Thymus (tissue), 11 donors: ENCODE data around the gene NHS. TPM values are rescaled to one million over a fixed set of nuclear protein-coding genes. Genes with fewer than 3 reads are reported as not detected.

Experiments used
- DNase-seq, 9 donors: peaks; one replicate each; pipeline ENCODE4 v3.0.0-alpha.2; 2013; ENCODE audit warnings: low spot score in 9 of 9, low read depth in 6 of 9, missing footprints in 1 of 9
- H3K27ac ChIP-seq, 2 donors: one replicate each; pipeline ENCODE4 v1.5.1; 2013; ENCODE audit warnings: control low read depth in 1 of 2, low read depth in 1 of 2, low read length in 1 of 2, mild to moderate bottlenecking in 1 of 2, moderate library complexity in 1 of 2
- H3K27me3 ChIP-seq, 2 donors: one replicate each; pipeline ENCODE4 v1.5.1; 2013; ENCODE audit warnings: low read length in 1 of 2; ENCODE audit not compliant: control insufficient read depth in 2 of 2, insufficient read depth in 1 of 2
- H3K36me3 ChIP-seq, 2 donors: one replicate each; pipeline ENCODE4 v1.5.1; 2013; ENCODE audit warnings: low read length in 1 of 2, mild to moderate bottlenecking in 1 of 2, moderate library complexity in 1 of 2; ENCODE audit not compliant: control insufficient read depth in 2 of 2, insufficient read depth in 2 of 2
- H3K4me1 ChIP-seq, 2 donors: one replicate each; pipeline ENCODE4 v1.5.1; 2013; ENCODE audit warnings: low read length in 2 of 2; ENCODE audit not compliant: control insufficient read depth in 2 of 2, insufficient read depth in 2 of 2
- H3K4me3 ChIP-seq, 2 donors: one replicate each; pipeline ENCODE4 v1.5.1; 2013; ENCODE audit warnings: low read length in 2 of 2, control low read depth in 1 of 2, mild to moderate bottlenecking in 1 of 2
- H3K9me3 ChIP-seq, 2 donors: one replicate each; pipeline ENCODE4 v1.5.1; 2013; ENCODE audit warnings: low read length in 1 of 2, mild to moderate bottlenecking in 1 of 2; ENCODE audit not compliant: control insufficient read depth in 2 of 2, insufficient read depth in 1 of 2
- WGBS: extraction: QIAGEN DNeasy Blood & Tissue Kit; methylation state at CpG from one replicate; pipeline ENCODE4 v1.1.7; 2013; 5-methylcytosine and 5-hydroxymethylcytosine counted together
- polyA plus RNA-seq: library from polyadenylated mRNA; stranded (reverse); fragments of 200-250 nt; gene quantifications from one replicate; pipeline ENCODE4 v1.2.3, GENCODE V29; 2013
- total RNA-seq: library from RNA; stranded (reverse); fragments of 120-200 nt; gene quantifications from one replicate; pipeline ENCODE4 v1.2.4, GENCODE V29; 2013
- donor health status: healthy.

The NHS gene
- total and polyA plus RNA-seq, 2 donors: 1.7 to 2.8 TPM

- no peaks in the 10 kb centered on the region for H3K36me3 ChIP-seq
- no peak overlapping the region for H3K27ac ChIP-seq
- no peaks in the 10 kb centered on the region for H3K9me3 ChIP-seq
- H3K27me3 ChIP-seq: no peaks in the 10 kb centered on the region
- no peaks in the 10 kb centered on the region for H3K4me1 ChIP-seq
- no peak overlapping the region for H3K4me3 ChIP-seq
- DNase-seq: no peak
- 36% methylated on average over 2 of the region's 2 CpGs for WGBS
Observed at GRCh38 chrX:17713288-17713687, 338.3 kb downstream of the NHS start.

DNA sequence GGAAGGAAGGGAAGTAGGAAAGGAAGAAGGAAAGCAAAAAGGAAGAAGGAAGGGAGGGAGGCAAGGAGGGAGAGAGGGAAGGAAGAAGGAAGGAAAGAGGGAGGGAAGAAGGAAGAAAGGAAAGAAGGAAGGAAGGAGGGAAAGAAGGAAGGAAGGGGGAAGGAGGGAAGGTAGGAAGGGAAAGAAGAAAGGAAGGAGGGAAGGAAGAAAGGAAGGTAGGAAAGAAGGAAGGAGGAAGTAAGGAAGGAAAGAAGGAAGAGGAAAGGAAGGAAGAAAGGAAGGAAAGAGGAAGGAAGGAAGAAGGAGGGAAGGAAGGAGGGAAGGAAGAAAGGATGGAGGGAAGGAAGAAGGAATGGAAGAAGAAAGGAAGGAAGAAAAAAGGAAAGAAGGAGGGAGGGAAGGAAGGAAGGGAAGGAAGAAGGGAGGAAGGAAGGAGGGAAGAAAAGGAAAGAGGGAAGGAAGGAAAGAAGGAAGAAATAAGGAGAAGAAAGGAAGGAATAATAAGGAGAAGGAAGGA lies 343.7 kb downstream of the NHS start:
- DNase-seq: no peak
- Histone ChIP-seq H3K27ac (no peak overlapping the region), H3K4me1 (no peaks in the 10 kb centered on the region)

DNA sequence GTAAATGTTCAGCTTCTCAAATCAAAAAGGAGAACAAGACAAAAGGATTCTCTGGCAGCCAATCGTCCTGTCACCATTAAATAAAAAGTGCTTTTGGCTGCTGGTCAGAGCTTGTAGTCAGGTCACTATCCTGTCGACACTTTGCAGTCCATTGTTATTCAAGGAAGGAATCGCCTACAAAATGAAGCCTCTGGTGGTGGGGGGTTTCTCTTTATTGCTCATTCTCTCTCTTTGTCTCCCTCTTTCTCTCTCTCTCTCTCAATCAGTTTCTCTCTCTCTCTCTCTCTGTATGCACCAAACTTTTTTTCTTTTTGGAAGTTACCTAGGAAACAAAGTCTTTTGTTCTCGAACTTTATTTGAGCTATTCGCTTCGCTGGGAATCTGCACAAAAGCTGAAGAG lies 344.7 kb downstream of the NHS start:
- no peaks in the 10 kb centered on the region for H3K27me3 ChIP-seq
- 88% methylated on average over 6 of the region's 6 CpGs for WGBS
- H3K9me3 ChIP-seq: no peaks in the 10 kb centered on the region
- H3K27ac ChIP-seq: no peak overlapping the region
- H3K4me1 ChIP-seq: no peaks in the 10 kb centered on the region
- DNase-seq: no peak
- H3K4me3 ChIP-seq: no peak overlapping the region
- H3K36me3 ChIP-seq: no peaks in the 10 kb centered on the region

More for the DNA sequence above, 343.7 kb downstream of the NHS start:
- Histone ChIP-seq H3K36me3 (no peaks in the 10 kb centered on the region), H3K27me3 (no peaks in the 10 kb centered on the region), H3K9me3 (no peaks in the 10 kb centered on the region), H3K4me3 (no peak overlapping the region)

DNA sequence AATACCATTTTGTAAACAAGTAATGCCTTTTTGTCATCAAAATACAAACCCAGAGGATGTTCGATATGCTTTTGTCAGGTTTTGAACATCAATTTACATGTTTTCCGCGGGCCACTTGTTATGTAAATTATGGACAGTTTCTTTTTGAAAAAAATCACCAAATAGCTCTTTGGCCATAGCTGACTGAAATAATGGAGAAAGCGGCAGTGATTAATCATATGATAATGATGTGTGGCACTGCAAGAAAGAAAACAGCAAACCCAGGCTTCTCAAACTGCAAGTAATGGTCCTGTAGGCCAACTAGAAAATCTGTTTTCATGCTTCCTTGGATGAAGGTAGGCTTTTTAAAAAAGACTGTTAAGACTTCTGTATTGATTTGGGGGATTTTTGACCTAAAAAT lies 346.7 kb downstream of the NHS start:
- H3K27me3 ChIP-seq: peaks cover 0 to 4% of the 10 kb centered on the region in 2 donors
- no peaks in the 10 kb centered on the region for H3K4me1 ChIP-seq
- no peak overlapping the region for H3K27ac ChIP-seq
- no peak overlapping the region for H3K4me3 ChIP-seq
- DNase-seq: no peak
- WGBS: 95% methylated on average over 4 of the region's 4 CpGs
- H3K36me3 ChIP-seq: no peaks in the 10 kb centered on the region
- no peaks in the 10 kb centered on the region for H3K9me3 ChIP-seq

GRCh38 chrX:17725181-17725580 lies 350.2 kb downstream of the NHS start:
- WGBS: 95% methylated on average over 2 of the region's 2 CpGs
- Histone ChIP-seq H3K4me1 (no peaks in the 10 kb centered on the region), H3K27me3 (peaks cover 0 to 4% of the 10 kb centered on the region in 2 donors), H3K27ac (no peak overlapping the region), H3K9me3 (no peaks in the 10 kb centered on the region), H3K36me3 (no peaks in the 10 kb centered on the region), H3K4me3 (no peak overlapping the region)
- DNase-seq: no peak

GRCh38 chrX:17732138-17732783 lies 357.3 kb downstream of the NHS start:
- no peaks in the 10 kb centered on the region for H3K27me3 ChIP-seq
- no peaks in the 10 kb centered on the region for H3K36me3 ChIP-seq
- H3K27ac ChIP-seq: no peak overlapping the region
- WGBS: 96% methylated on average over 16 of the region's 16 CpGs
- DNase-seq: no peak
- no peak overlapping the region for H3K4me3 ChIP-seq
- H3K9me3 ChIP-seq: no peaks in the 10 kb centered on the region
- peaks cover 0 to 4% of the 10 kb centered on the region in 2 donors for H3K4me1 ChIP-seq

GRCh38 chrX:17735406-17735805 lies 360.4 kb downstream of the NHS start:
- Histone ChIP-seq H3K36me3 (no peaks in the 10 kb centered on the region), H3K4me1 (peaks cover 0 to 14% of the 10 kb centered on the region in 2 donors), H3K9me3 (no peaks in the 10 kb centered on the region), H3K4me3 (no peak overlapping the region), H3K27ac (no peak overlapping the region), H3K27me3 (peaks cover 0 to 5% of the 10 kb centered on the region in 2 donors)
- 94% methylated on average over 5 of the region's 5 CpGs for WGBS
- no peak for DNase-seq

DNA sequence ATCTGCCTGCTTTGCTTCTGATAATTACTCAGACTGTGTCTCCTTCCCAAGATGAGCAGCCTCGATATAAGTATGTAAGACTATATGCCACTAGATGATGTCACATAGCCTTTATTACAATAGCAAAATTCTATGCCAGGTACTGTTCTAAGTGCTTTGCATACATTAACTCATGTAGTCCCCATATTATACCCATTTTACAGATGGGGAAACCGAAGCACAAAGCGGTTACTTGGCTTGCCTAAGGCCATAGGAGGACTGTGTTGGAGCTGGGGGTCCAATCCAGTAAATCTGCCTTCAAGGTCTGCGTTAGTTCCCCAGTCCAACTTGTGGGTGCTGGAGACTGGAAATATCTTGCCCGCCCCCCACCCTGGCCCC lies 361.5 kb downstream of the NHS start:
- DNase-seq: no peak
- H3K27me3 ChIP-seq: peaks cover 0 to 10% of the 10 kb centered on the region in 2 donors
- peak overlapping the region; percentile 71 to 81 for H3K27ac ChIP-seq
- H3K36me3 ChIP-seq: no peaks in the 10 kb centered on the region
- 57% methylated on average over 5 of the region's 5 CpGs for WGBS
- peak overlapping the region; percentile 57 to 58 for H3K4me3 ChIP-seq
- H3K4me1 ChIP-seq: peaks cover 0 to 14% of the 10 kb centered on the region in 2 donors
- H3K9me3 ChIP-seq: no peaks in the 10 kb centered on the region

DNA sequence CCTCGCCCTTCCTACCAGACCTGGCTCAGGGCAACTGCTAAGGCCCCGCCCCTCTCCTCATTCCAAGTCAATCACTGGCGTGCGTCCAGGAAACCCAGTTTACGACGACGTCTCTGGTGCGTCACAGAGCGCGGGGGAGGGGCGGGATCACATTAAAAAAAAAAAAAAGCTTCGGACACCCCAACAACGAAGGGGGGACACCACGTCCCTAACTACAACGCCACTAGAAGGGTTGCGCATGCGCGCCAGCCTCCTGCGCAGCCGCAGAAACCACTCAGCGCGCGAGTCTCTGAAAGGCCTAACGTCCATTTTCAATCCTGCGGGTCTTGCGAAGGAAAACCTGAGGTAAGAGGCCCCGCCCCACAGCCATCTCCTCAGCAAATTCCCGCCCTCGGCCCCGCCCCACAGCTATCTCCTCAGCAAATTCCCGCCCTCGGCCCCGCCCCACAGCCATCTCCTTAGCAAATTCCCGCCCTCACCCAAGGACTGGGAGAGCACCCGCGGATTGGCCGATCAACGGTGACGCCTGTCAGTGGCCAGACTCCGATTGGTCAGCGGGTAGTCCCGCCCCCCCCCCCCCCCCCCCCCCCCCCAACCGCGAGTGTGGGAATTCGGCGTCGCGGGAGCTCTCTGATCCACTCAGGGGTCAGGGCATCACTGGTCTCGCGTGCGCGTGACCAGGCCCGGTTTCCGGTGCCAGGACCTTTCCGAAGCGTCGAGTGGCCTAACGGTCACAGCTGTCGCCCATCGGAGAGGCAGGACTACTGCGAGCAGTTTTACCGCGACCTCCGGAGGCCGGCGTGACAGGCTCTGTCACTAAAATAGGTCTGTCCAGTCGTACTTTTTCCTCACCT lies 362.1 kb downstream of the NHS start, which contains the start of gene SCML1:
SCML1 (plus strand) TSS at position 638 of the 854 bp plus-strand sequence. CDS start 6,694 bp downstream, outside the sequence.
- Histone ChIP-seq H3K36me3 (no peaks in the 10 kb centered on the region), H3K4me3 (peak within 1 kb of the TSS; percentile 57 to 58), H3K9me3 (no peaks in the 10 kb centered on the region), H3K4me1 (peaks cover 0 to 14% of the 10 kb centered on the region in 2 donors), H3K27me3 (peaks cover 0 to 10% of the 10 kb centered on the region in 2 donors), H3K27ac (peak within 1 kb of the TSS; percentile 86 to 87)
- peak; percentile 50 to 85 (median 68) for DNase-seq
- under 1% methylated on average over 64 of the region's 67 CpGs for WGBS
